Immature natural killer cell (primary cell): ENCODE measurements around the gene ARL6IP1. TPM values are rescaled to one million over a fixed set of nuclear protein-coding genes. Genes with fewer than 3 reads are reported as not detected.
"Not testable (repeated sequence)": the region's sequence is repeated elsewhere in the genome, so short reads cannot be mapped to it uniquely, and the experiment has no call there.

ENCODE experiments used
- DNase-seq, 3 donors: peaks; one replicate each; pipeline ENCODE4 v3.0.0; 2022; ENCODE audit warnings: mixed read lengths in 1 of 3
- H3K27ac Mint-ChIP-seq, 6 donors: one replicate each; pipeline ENCODE4 v1.8.0; 2020; ENCODE audit warnings: mixed read lengths in 6 of 6, mild to moderate bottlenecking in 5 of 6, inconsistent platforms in 4 of 6, moderate library complexity in 3 of 6
- H3K27me3 Mint-ChIP-seq, 3 donors: one replicate each; pipeline ENCODE4 v1.8.0; 2020 to 2021; ENCODE audit warnings: low read depth in 3 of 3, mild to moderate bottlenecking in 3 of 3, mixed read lengths in 3 of 3, moderate library complexity in 3 of 3, inconsistent platforms in 1 of 3
- H3K36me3 Mint-ChIP-seq, 3 donors: one replicate each; pipeline ENCODE4 v1.8.0; 2020; ENCODE audit warnings: mixed read lengths in 3 of 3, inconsistent platforms in 2 of 3, mild to moderate bottlenecking in 2 of 3
- H3K4me1 Mint-ChIP-seq, 2 donors: one replicate each; pipeline ENCODE4 v1.8.0; 2020; ENCODE audit warnings: inconsistent platforms in 2 of 2, mild to moderate bottlenecking in 2 of 2, mixed read lengths in 2 of 2, moderate library complexity in 1 of 2
- H3K4me3 Mint-ChIP-seq, 5 donors: one replicate each; pipeline ENCODE4 v1.8.0; 2020; ENCODE audit warnings: mild to moderate bottlenecking in 5 of 5, mixed read lengths in 5 of 5, inconsistent platforms in 3 of 5, moderate library complexity in 3 of 5
- H3K9me3 Mint-ChIP-seq, 6 donors: one replicate each; pipeline ENCODE4 v1.8.0; 2020; ENCODE audit warnings: mild to moderate bottlenecking in 6 of 6, mixed read lengths in 6 of 6, inconsistent platforms in 4 of 6, moderate library complexity in 3 of 6
- polyA plus RNA-seq, 3 donors: library from polyadenylated mRNA; unstranded; fragments of 300-500 nt; fragmentation: Illumina TruSeq; gene quantifications; one replicate each; pipeline ENCODE4 v1.2.3, GENCODE V29; 2021

Gene ARL6IP1
- polyA plus RNA-seq, 3 donors from 2014 or later: 267 to 497 (median 308) TPM

GRCh38 chr16:18770336-18770962 lies 30.9 kb downstream of the ARL6IP1 start:
- H3K27ac Mint-ChIP-seq: peak overlapping the region in 3 of 6 donors; percentile 44 to 68 (median 62)
- H3K36me3 Mint-ChIP-seq, H3K4me3 Mint-ChIP-seq, H3K9me3 Mint-ChIP-seq, DNase-seq, H3K27me3 Mint-ChIP-seq: not testable (repeated sequence)
- peaks cover 14 to 23% of the 10 kb centered on the region in 2 donors for H3K4me1 Mint-ChIP-seq

DNA sequence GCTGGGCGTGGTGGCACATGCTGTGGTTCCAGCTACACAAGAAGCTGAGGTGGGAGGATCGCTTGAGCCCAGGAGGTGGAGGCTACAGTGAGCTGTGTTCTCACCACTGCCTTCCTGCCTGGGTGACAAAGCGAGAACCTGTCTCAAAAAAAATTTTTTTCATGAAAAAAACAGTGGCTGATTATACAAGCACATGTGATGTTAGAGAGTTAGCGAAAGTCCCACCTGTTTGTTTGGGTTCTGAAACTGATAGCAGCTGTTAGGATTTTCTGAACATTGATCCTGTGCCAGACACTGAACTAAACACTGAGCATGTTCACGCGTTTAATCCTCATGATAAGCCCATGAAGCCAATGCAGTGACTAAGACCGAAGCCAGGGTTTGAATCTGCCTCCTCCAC lies 34.1 kb downstream of the ARL6IP1 start:
- peak; percentile 70 to 76 (median 71) for DNase-seq
- not testable (repeated sequence) for H3K36me3 Mint-ChIP-seq, H3K27me3 Mint-ChIP-seq, H3K9me3 Mint-ChIP-seq
- peak overlapping the region; percentile 68 to 90 (median 83) for H3K27ac Mint-ChIP-seq
- peaks cover 14 to 25% of the 10 kb centered on the region in 2 donors for H3K4me1 Mint-ChIP-seq
- H3K4me3 Mint-ChIP-seq: peak overlapping the region; percentile 45 to 78 (median 65)

DNA sequence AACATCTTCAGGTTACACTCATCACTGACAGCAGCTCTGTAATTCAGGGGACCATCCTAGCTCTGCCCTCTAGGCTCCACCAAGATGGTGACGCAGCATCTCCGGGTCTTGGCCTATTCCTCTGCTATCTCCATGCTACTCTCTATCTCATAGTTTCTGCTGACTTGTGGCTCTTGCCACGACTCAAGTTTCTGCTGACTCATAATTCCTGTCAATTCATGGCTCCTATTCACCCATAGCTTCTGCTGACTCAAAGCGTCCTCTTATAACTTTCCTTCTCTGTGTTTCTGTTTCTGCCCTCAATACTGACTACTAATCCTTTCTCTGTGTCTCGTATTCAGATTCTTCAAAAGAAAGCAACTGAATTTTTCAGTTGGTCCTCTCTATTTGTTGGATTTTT lies 38.6 kb downstream of the ARL6IP1 start:
- not testable (repeated sequence) for H3K36me3 Mint-ChIP-seq, H3K27me3 Mint-ChIP-seq, H3K9me3 Mint-ChIP-seq, H3K27ac Mint-ChIP-seq, H3K4me3 Mint-ChIP-seq, DNase-seq
- H3K4me1 Mint-ChIP-seq: peaks cover 15 to 19% of the 10 kb centered on the region in 2 donors

GRCh38 chr16:18759598-18760520 lies 41.5 kb downstream of the ARL6IP1 start:
- H3K27me3 Mint-ChIP-seq: not testable (repeated sequence)

GRCh38 chr16:18757960-18758660 lies 43.2 kb downstream of the ARL6IP1 start:
- Mint-ChIP-seq H3K4me3 (peak overlapping the region in 1 of 5 donors; percentile 12), H3K27ac (peak overlapping the region in 1 of 6 donors; percentile 13)

More at GRCh38 chr16:18759598-18760520, 41.5 kb downstream of the ARL6IP1 start:
- H3K36me3 Mint-ChIP-seq, H3K9me3 Mint-ChIP-seq, H3K27ac Mint-ChIP-seq: not testable (repeated sequence)
- DNase-seq: peak; percentile 59 to 70 (median 63)
- Mint-ChIP-seq H3K4me3 (peak overlapping the region in 1 of 5 donors; percentile 23), H3K4me1 (peaks cover 14 to 17% of the 10 kb centered on the region in 2 donors)

DNA sequence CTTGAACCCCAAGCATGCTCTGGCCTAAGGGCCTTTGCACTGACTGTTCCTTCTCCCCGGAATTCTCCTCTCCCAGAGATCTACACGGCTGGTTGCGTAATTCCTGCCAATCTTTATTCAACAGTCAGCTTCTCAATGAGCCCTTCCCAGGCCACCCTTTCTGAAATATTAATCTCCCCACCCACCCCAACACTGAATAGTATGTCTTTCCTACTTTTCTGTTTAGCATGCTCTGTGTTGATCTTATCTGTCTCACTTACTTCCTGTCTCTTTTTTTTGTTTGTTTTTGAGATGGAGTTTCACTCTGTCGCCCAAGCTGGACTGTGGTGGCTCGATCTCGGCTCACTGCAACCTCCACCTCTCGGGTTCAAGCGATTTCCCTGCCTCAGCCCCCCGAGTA lies 44.7 kb downstream of the ARL6IP1 start:
- H3K36me3 Mint-ChIP-seq, H3K27me3 Mint-ChIP-seq, H3K4me3 Mint-ChIP-seq, DNase-seq, H3K9me3 Mint-ChIP-seq: not testable (repeated sequence)
- peaks cover 13 to 17% of the 10 kb centered on the region in 2 donors for H3K4me1 Mint-ChIP-seq
- peak overlapping the region in 1 of 6 donors; percentile 62 for H3K27ac Mint-ChIP-seq

More at GRCh38 chr16:18757960-18758660, 43.2 kb downstream of the ARL6IP1 start:
- peaks cover 13 to 17% of the 10 kb centered on the region in 2 donors for H3K4me1 Mint-ChIP-seq
- H3K27me3 Mint-ChIP-seq, H3K36me3 Mint-ChIP-seq, DNase-seq, H3K9me3 Mint-ChIP-seq: not testable (repeated sequence)

DNA sequence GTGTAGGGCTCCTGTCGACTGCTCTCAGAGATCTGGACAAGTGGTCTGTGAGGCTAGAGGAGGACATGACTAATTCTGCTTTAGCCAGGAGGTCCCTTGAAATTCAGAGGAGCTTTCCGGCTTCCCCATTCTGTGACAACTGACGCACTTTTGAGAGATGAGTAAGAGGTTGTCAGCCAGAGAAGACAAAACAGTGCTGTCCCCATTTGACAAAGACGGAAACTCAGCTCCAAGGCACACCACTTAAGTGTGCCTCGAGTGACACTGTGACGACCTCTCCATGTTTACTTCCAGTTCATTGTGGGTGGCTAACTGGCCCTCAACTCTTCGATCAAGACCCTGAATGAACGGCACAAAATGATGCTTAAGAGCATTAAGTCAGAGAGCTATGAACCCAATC lies 58.5 kb downstream of the ARL6IP1 start:
- H3K27me3 Mint-ChIP-seq, H3K36me3 Mint-ChIP-seq, H3K27ac Mint-ChIP-seq, DNase-seq, H3K4me3 Mint-ChIP-seq, H3K9me3 Mint-ChIP-seq, H3K4me1 Mint-ChIP-seq: not testable (repeated sequence)

Other genes with a start within 250 kb of the ARL6IP1 start
- 10 to 100 TPM; 49.6 to 98.1 (median 85.4) TPM for gene NOMO2, start 239.5 kb downstream of the ARL6IP1 start, polyA plus RNA-seq
- 1,000 to 10,000 TPM in 2 of 3 donors, 100 to 1,000 TPM in 1; 767 to 2,522 (median 1,576) TPM for gene RPS15A, start 11.2 kb downstream of the ARL6IP1 start, polyA plus RNA-seq
- gene SMG1, start 124.9 kb upstream of the ARL6IP1 start, polyA plus RNA-seq: 10 to 100 TPM in 1 of 3 donors, 1 to 10 TPM in 2; 5.2 to 28.1 (median 7.9) TPM
- not detected for gene TMC7, start 182.4 kb upstream of the ARL6IP1 start, polyA plus RNA-seq